Liver (tissue), 3 donors: ENCODE measurements around the gene NPAS2.

Experiments used
- EGR1 ChIP-seq, 2 donors: IDR thresholded peaks; 2 replicates each; pipeline ENCODE4 v1.6.1; 2016 to 2018; ENCODE audit warnings: antibody characterized with exemption in 2 of 2, low read depth in 2 of 2
- FOXA2 ChIP-seq: IDR thresholded peaks from 2 replicates; pipeline ENCODE4 v1.6.1; 2016; ENCODE audit warnings: antibody characterized with exemption
- GABPA ChIP-seq, 2 donors: IDR thresholded peaks in 1 of 2; conservative IDR thresholded peaks in 1 of 2; 2 replicates each; pipeline ENCODE4 v1.6.1; 2016; ENCODE audit warnings: antibody characterized with exemption in 2 of 2, mild to moderate bottlenecking in 1 of 2, moderate library complexity in 1 of 2
- RAD21 ChIP-seq, 2 donors: IDR thresholded peaks; 2 replicates each; pipeline ENCODE4 v1.6.1; 2016; ENCODE audit warnings: antibody characterized with exemption in 2 of 2, mild to moderate bottlenecking in 2 of 2
- TAF1 ChIP-seq: conservative IDR thresholded peaks from 2 replicates; pipeline ENCODE4 v1.6.1; 2016; ENCODE audit warnings: antibody characterized with exemption, mild to moderate bottlenecking
- YY1 ChIP-seq: IDR thresholded peaks from 2 replicates; pipeline ENCODE4 v1.6.1; 2016; ENCODE audit warnings: antibody characterized with exemption, mild to moderate bottlenecking
- TF ChIP-seq, protein P1 (sequence below): fragments of 150-350 bp; IDR thresholded peaks from 2 replicates; pipeline ENCODE4 v1.5.1; 2017; ENCODE audit warnings: improper control_type of control experiment, low read depth, low read length; ENCODE audit not compliant: missing input control
- TF ChIP-seq, protein P2 (sequence below): IDR thresholded peaks from 2 replicates; pipeline ENCODE4 v1.6.1; 2016; ENCODE audit warnings: antibody characterized with exemption
- donor health status: healthy.
- donor health status: healthy.

DNA sequence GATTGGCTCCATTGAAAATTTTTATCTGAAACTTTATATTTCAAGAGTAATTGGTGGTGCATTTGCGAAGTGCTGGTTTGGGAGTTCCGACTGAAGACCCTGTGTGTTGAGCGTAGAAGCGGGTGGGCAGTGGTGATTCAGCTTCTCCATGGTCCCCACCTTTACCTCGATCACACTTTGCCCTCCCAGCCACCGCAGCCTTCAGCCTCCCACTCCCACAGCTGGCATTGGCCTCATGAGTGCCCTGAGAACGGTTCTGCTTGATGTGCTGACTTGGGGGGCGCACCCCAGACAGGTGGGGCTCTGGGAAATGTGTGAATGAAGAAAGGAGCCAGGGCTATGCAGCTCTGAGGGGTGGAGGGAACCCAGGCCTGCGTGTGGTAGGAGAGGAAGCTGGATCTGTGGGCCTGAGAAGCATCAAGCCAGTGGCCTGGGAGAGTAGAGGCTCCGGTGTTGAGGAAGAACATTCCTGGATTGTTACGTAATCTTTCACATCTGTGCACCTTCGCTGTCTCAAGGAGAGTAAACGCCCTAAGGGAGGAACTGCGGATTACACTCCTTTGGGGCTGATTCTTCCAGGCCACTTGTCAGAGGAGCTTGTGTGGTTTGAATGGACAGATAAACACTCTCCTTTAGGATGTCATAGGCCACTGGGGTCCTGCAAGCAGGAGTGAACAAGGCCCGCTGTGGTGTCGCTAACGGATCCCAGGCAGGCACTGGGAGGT, 83.8 kb downstream of the NPAS2 start:
- TF ChIP-seq TAF1 (no peak), EGR1 (IDR thresholded peaks at IDR 0.05; ENCODE audit: low read depth in 2 of 2) (no peak), FOXA2 (no peak), YY1 (no peak), RAD21 (IDR thresholded peaks at IDR 0.05) (no peak), GABPA (IDR thresholded peaks at IDR 0.05 in 1 of 2, conservative IDR thresholded peaks at IDR 0.05 in 1 of 2) (no peak)
- TF ChIP-seq, protein P1, sequence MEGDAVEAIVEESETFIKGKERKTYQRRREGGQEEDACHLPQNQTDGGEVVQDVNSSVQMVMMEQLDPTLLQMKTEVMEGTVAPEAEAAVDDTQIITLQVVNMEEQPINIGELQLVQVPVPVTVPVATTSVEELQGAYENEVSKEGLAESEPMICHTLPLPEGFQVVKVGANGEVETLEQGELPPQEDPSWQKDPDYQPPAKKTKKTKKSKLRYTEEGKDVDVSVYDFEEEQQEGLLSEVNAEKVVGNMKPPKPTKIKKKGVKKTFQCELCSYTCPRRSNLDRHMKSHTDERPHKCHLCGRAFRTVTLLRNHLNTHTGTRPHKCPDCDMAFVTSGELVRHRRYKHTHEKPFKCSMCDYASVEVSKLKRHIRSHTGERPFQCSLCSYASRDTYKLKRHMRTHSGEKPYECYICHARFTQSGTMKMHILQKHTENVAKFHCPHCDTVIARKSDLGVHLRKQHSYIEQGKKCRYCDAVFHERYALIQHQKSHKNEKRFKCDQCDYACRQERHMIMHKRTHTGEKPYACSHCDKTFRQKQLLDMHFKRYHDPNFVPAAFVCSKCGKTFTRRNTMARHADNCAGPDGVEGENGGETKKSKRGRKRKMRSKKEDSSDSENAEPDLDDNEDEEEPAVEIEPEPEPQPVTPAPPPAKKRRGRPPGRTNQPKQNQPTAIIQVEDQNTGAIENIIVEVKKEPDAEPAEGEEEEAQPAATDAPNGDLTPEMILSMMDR = no peak
- TF ChIP-seq, protein P2, sequence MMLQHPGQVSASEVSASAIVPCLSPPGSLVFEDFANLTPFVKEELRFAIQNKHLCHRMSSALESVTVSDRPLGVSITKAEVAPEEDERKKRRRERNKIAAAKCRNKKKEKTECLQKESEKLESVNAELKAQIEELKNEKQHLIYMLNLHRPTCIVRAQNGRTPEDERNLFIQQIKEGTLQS = no peak
